ENCODE data around the gene PPP6R3. TPM values are rescaled to one million over a fixed set of nuclear protein-coding genes. Genes with fewer than 3 reads are reported as not detected.
"Not testable (repeated sequence)": the region's sequence is repeated elsewhere in the genome, so short reads cannot be mapped to it uniquely, and the experiment has no call there.

The PPP6R3 gene
- total RNA-seq, 1 donor from 2014 or later = 224 TPM

GRCh38 chr11:68598816-68599653 is 138.5 kb downstream of the PPP6R3 start:
- DNase-seq (ENCODE audit: low spot score) = no peak

DNA sequence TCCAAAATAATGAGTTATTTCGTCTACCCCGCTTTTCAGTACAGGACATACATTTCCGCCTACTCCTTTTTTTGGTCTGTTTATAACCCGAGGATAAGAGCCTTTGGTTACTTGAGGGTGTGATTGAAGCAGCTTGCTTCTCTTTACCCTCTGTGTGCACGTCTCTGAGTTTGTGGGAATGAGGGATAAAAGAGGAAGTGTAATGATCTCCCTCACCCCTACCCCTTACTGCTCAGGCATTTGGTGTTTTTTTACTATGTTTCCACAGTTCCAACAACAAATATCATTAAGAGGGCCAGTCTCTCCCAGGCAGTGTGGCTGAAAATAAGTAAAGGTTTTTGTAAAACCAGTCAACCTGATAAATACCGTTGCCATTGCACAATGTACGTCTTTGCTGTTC is 140.6 kb downstream of the PPP6R3 start:
- no peak for DNase-seq (ENCODE audit: low spot score)

GRCh38 chr11:68609761-68610160 is 149.2 kb downstream of the PPP6R3 start:
- no peak for DNase-seq (ENCODE audit: low spot score)

DNA sequence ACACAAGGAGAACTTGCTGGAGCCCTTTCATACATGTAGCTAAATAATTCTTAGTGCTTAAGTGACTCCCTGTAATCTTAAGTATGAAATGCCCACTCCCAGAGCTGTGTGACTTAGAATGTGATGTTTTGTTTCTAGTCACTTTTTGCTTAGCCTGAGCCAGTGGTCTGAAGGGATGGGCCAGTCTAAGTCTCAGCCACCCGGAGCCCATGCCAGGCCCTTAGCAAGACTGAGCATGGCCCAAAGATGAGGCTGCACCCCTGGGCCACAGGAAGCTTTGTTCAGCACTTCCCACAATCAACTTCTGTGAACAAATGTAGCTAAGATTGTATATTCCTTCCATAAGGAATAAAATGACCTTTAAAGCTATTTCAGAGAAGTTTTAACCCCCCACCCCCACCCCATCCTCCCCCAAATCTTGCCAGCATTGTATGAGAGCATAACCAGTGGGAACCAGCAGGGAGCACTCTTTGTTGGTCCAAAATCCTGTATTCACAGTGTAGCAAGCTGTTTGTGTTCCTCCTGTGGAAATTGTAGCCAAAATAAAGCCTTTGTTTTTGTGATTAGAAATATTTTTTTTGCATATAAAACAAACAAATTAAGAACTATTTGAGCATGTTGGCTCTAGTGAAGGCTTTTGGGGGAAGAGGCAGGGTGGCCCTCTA is 150.0 kb downstream of the PPP6R3 start:
- no peak for DNase-seq (ENCODE audit: low spot score)

DNA sequence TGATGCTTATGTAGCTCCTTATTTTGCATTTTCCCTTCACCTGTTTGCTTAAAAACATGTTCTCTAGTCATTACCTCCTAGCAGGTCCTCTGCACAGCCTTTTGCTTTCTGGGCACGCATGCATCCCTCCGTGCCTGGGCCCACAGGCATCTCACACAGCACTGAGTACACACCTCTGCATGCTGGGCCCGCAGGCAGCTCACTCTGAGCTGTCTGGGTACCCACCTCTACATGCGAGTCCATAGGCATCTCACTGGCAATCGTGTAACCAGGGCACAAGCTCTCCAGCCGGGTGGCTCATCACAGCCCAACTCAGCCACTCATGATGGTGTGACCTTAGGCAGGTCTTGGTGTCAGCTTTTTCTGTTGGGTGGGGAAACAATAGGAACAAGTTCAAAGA is 155.1 kb downstream of the PPP6R3 start:
- no peak for DNase-seq (ENCODE audit: low spot score)

DNA sequence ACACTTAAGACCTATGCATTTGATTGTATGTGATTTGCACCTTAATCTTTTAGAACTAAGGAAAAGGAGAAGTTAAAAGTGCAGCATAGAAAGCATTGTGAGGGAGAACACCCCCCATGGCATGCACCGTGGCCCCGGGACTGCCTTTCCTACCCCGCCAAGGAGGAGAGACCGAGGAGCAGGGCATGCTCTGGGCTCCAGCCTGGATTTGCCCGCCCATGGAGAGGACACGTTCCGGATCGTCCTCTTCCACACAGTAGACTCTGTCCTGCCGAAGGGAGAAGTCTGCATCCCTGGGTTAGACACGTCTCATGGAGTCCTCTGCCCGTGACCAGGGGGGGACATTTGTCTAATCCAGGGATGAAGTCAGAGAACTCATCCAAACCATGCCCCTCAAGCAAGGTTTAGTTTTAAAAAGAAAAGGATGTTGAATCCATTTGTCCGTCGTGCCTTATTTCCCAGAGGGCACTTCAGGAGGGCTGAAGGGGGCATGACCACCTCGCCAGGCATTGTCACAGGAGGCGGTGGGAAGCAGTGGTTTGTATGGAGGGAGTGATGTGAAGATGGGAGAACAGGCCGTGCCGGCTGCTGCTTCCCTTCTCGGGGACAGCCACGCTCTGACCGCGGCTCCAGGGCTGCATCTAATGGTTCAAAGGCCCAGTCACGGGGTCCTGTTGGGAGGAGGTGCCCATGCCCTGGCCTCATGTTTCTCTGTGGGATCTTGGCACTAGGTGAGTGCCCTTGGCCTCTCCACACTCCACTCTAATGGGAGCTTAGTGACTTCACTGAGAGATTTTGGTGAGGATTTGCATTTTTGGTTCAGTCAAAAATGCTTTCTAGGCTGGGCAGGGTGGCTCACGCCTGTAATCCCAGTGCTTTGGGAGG is 157.6 kb downstream of the PPP6R3 start:
- DNase-seq (ENCODE audit: low spot score) = no peak

GRCh38 chr11:68621826-68622225 is 161.3 kb downstream of the PPP6R3 start:
- no peak for DNase-seq (ENCODE audit: low spot score)

DNA sequence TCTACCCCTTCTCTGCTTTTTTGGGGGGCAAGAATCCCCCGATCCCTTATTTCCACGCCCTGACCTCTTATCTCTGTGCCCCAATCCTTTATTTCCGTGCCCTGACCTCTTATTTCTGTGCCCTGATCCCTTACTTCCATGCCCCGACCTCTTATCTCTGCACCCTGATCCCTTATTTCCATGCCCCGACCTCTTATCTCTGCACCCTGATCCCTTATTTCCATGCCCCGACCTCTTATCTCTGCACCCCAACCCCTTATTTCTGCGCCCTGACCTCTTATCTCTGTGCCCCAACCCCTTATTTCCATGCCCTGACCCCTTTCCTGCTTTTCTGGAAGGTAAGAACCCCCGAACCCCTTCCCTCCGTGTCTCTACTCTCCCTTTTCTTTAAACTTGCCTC is 163.2 kb downstream of the PPP6R3 start:
- DNase-seq (ENCODE audit: low spot score) = not testable (repeated sequence)

DNA sequence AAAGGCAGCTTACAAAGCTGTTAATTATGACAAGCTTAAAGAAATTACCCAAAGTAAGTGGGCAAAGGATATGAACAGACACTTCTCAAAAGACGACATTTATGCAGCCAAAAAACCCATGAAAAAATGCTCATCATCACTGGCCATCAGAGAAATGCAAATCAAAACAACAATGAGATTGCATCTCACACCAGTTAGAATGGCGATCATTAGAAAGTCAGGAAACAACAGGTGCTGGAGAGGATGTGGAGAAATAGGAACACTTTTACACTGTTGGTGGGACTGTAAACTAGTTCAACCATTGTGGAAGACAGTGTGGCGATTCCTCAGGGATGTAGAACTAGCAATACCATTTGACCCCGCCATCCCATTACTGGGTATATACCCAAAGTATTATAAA is 164.5 kb downstream of the PPP6R3 start:
- not testable (repeated sequence) for DNase-seq (ENCODE audit: low spot score)

- DNase-seq (ENCODE audit: low spot score) = not testable (repeated sequence)
Observed at GRCh38 chr11:68626236-68626635, 165.7 kb downstream of the PPP6R3 start.

DNA sequence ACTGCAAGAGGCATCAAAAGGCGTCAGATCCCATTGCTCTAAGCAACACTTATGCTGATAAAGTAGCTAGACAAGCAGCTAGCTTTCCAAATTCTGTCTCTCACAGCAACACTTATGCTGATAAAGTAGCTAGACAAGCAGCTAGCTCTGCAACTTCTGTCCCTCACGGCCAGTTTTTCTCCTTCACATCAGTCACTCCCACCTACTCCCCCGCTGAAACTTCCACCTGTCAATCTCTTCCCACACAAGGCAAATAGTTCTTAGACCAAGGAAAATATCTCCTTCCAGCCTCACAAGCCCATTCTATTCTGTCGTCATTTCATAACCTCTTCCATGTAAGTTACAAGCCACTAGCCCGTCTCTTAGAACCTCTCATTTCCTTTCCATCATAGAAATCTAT is 168.3 kb downstream of the PPP6R3 start:
- DNase-seq (ENCODE audit: low spot score) = not testable (repeated sequence)

GRCh38 chr11:68632375-68632774 is 171.8 kb downstream of the PPP6R3 start:
- not testable (repeated sequence) for DNase-seq (ENCODE audit: low spot score)

GRCh38 chr11:68632802-68633201 is 172.2 kb downstream of the PPP6R3 start:
- DNase-seq (ENCODE audit: low spot score) = peak; percentile 24

DNA sequence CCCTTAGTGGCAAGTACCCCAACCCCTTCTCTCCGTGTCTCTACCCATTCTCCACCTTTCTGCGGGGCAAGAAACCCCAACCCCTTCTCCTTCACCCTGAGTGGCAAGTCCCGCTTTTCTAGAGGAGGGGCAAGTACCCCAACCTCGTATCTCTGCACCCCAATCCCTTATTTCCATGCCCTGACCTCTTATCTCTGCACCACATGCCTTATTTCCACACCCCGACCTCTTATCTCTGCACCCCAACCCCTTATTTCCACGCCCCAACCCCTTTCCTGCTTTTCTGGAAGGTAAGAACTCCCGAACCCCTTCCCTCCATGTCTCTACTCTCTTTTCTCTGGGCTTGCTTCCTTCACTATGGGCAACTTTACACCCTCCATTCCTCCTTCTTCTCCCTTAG is 174.1 kb downstream of the PPP6R3 start:
- not testable (repeated sequence) for DNase-seq (ENCODE audit: low spot score)

DNA sequence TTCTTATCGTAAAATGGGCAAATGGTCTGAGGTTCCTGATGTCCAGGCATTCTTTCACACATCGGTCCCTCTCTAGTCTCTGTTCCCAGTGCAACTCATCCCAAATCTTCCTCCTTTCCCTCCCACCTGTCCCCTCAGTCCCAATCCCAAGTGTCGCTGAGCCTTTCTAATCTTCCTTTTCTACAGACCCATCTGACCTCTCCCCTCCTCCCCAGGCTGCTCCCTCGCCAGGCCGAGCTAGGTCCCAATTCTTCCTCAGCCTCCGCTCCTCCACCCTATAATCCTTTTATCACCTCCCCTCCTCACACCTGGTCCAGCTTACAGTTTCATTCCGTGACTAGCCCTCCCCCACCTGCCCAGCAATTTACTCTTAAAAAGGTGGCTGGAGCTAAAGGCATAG is 174.6 kb downstream of the PPP6R3 start:
- DNase-seq (ENCODE audit: low spot score) = not testable (repeated sequence)

DNA sequence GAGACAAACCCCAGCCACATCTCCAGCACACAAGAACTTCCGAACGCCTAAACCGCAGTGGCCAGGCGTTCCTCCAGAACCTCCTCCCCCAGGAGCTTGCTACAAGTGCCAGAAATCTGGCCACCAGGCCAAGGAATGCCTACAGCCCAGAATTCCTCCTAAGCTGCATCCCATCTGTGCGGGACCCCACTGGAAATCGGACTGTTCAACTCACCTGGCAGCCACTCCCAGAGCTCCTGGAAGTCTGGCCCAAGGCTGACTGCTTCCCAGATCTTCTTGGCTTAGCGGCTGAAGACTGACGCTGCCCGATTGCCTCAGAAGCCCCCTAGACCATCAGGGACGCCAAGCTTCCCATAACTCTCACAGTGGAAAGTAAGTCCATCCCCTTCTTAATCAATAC is 175.3 kb downstream of the PPP6R3 start:
- not testable (repeated sequence) for DNase-seq (ENCODE audit: low spot score)

DNA sequence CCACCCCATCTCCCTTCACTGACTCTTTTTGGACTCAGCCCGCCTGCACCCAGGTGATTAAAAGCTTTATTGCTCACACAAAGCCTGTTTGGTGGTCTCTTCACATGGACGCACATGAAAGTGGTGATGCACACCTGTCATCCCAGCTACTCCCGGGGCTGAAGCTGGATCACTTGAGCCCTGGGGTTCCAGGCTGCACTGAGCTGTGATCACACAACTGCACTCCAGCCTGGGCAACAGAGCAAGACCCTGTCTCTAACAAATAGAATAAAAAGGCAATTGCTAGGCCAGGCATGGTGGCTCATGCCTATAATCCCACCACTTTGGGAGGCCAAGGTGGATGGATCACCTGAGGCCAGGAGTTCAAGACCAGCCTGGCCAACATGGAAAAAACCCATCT is 178.8 kb downstream of the PPP6R3 start:
- not testable (repeated sequence) for DNase-seq (ENCODE audit: low spot score)

GRCh38 chr11:68641880-68642279 is 181.3 kb downstream of the PPP6R3 start:
- no peak for DNase-seq (ENCODE audit: low spot score)

GRCh38 chr11:68643585-68643984 is 183.0 kb downstream of the PPP6R3 start:
- DNase-seq (ENCODE audit: low spot score) = no peak

DNA sequence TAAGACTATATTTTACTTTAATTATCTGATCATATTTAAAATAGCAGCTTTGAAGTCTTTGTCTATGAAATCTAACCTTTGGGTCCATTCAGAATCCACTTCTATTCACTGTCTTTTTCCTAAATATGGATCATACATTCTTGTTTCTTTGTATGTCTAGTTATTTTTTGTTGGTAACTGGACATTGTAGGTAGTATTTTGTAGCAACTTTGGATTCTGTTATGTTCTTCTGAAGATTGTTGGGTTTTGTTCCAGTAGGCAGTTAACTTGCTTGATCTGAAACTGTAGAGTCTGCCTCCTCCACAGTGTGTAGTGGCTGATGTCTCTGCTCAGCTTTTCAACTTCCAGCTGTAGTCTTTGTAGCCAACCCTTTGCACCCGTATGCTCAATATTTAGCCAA is 186.3 kb downstream of the PPP6R3 start:
- no peak for DNase-seq (ENCODE audit: low spot score)

DNA sequence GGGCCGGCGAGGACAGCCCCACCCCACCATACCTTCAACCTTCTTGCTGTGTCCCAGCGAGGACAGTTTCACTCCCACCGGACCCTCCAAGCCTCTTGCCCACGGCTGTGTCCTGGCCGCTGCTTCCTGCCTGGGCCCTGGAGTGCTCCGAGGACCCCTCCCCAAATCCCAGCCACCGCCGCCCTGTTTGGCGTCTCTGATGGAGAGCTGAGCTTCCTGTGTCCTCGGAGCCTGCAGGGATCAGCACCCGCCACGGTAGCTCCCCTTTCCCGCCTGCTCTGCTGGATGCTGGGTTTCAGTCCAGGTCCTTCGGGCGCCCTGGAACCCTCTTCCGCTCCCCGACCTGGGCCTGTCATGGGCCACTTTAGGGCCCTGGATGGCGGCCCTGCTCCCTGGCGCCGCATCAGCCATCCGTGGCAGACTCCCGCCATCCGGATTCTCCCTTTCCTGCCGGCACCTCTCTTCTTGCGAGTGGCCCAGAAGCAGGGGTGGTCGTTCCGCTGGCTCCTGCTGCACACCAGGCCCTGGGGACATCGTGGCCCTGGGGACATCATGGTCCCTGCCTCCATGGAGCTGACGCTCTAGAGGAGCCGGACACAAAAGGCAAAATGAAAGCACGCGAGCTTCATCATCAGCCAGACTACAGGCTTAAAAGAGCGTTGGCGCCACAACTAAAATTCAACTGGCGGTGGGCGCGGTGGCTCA is 189.5 kb downstream of the PPP6R3 start:
- no peak for DNase-seq (ENCODE audit: low spot score)
